DMS53 (cell line): Measurements from ENCODE around the gene TEX19.
A peak's percentile ranks its signal among the peaks of the same experiment; 100 is the strongest.
"Not testable (repeated sequence)": the region's sequence is repeated elsewhere in the genome, so short reads cannot be mapped to it uniquely, and the experiment has no call there.

ENCODE experiments used
- DNase-seq: peaks from one replicate; lab custom pipeline; 2025; lab: John Stamatoyannopoulos, UW

TEX19 gene

GRCh38 chr17:82410014-82410716 is 51.1 kb downstream of the TEX19 start:
- DNase-seq = no peak

- DNase-seq = no peak
These were observed 52.5 kb downstream of the TEX19 start for GRCh38 chr17:82411396-82412053.

GRCh38 chr17:82412081-82412480 is 53.0 kb downstream of the TEX19 start:
- DNase-seq = not testable (repeated sequence)

DNA sequence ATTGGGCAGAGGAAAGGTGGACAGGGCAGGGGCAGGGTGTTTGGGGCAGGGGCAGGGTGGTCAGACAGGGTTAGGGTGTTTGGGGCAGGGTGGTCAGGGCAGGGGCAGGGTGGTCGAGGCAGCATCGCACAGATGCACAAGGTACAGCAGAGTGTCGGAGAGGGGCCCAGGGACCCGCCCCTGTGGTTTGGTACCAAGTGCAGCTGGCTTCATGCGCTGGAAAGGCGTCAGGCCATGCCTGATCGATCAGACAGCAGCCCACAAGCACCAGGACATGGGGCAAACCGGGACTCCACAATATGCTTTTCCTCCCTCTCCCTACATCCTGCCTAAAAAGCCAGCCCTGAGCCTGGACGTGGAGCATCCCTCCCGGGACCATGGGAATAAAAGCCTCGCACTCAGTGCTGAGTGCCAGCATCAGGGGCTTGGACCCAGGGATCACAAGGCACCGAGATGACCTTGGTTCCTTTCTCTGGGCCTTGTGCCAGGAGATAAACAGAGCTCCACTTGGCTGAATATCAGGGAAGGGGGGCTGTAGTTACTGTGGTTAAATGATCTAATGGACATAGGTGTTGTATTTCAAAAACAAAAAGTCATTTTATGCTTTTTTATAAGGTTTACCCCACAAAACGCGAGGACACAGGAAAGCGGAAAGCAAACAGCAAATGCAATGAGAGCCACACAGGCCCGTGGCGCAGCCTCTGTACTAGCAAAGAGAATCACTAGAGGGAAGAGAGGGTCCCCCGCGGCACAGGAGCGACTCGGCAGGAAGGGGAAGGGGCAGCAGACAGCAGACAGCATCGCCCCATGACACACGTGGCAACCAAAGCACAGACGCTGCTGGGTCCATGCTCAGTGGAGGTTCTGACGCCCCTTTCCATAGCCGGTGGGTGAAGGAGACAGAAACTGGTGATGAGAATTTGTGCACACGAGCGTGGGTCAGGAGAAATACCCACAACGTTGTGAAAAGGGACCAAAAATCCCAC is 53.8 kb downstream of the TEX19 start:
- DNase-seq = peak; percentile 34
